Measurements from ENCODE around the gene SCRN1. TPM values are rescaled to one million over a fixed set of nuclear protein-coding genes. Genes with fewer than 3 reads are reported as not detected.

Gene SCRN1
- total and polyA plus RNA-seq, 9 donors: 23.4 to 84.0 (median 63.3) TPM

DNA sequence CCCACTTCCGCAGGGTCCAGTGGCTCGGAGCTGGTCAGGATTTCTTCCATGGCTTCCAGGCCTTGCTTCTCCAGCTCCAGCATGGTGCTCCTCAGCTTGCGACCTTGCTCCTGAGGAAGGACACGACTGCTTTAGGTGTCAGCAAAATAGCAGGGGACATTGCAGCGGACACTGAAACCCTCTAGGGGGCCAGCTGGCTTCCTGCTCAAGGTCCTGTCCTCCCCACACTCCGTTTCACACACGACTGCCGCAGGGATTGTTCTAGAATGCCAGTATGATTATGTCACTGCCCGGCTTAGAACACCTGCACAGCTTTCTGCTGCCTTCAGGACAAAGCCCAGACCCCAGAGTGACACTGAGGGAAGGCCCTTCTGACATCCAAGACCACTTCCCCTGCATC is 65.6 kb downstream of the SCRN1 start:
- H3K36me3 ChIP-seq: no peaks in the 10 kb centered on the region
- intact Hi-C loops (cut with DNase I): loop anchor here in 3 of 4 donors (5.0 to 10.0 kb wide), 4 partner anchors 112 to 172 kb away; no protein-coding TSS in a partner anchor

GRCh38 chr7:29922921-29923700 is 66.5 kb downstream of the SCRN1 start:
- H3K4me1 ChIP-seq (ENCODE audit: insufficient read depth): no peaks in the 10 kb centered on the region
- H3K27ac ChIP-seq: no peak overlapping the region
- H3K4me3 ChIP-seq: no peak overlapping the region
- H3K36me3 ChIP-seq: no peaks in the 10 kb centered on the region
- intact Hi-C loops (cut with DNase I): loop anchor here in 3 of 4 donors (5.0 to 10.0 kb wide), 4 partner anchors 111 to 171 kb away; no protein-coding TSS in a partner anchor
- DNase-seq: no peak
- no peaks in the 10 kb centered on the region for H3K27me3 ChIP-seq
- H3K9me3 ChIP-seq: no peaks in the 10 kb centered on the region
- TF ChIP-seq POLR2A (IDR thresholded peaks at IDR 0.05) (no peak), EP300 (IDR thresholded peaks at IDR 0.05) (no peak)
- TF ChIP-seq, protein P1, sequence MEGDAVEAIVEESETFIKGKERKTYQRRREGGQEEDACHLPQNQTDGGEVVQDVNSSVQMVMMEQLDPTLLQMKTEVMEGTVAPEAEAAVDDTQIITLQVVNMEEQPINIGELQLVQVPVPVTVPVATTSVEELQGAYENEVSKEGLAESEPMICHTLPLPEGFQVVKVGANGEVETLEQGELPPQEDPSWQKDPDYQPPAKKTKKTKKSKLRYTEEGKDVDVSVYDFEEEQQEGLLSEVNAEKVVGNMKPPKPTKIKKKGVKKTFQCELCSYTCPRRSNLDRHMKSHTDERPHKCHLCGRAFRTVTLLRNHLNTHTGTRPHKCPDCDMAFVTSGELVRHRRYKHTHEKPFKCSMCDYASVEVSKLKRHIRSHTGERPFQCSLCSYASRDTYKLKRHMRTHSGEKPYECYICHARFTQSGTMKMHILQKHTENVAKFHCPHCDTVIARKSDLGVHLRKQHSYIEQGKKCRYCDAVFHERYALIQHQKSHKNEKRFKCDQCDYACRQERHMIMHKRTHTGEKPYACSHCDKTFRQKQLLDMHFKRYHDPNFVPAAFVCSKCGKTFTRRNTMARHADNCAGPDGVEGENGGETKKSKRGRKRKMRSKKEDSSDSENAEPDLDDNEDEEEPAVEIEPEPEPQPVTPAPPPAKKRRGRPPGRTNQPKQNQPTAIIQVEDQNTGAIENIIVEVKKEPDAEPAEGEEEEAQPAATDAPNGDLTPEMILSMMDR (IDR thresholded peaks at IDR 0.05): no peak
- WGBS, 3 donors: 61 to 91% (median 84%) methylated on average over 7 of the region's 7 CpGs

More for the DNA sequence above, 65.6 kb downstream of the SCRN1 start:
- WGBS, 3 donors: 75 to 81% (median 76%) methylated on average over 9 of the region's 9 CpGs
- no peak for DNase-seq
- Histone ChIP-seq H3K27me3 (no peaks in the 10 kb centered on the region), H3K27ac (no peak overlapping the region), H3K9me3 (no peaks in the 10 kb centered on the region), H3K4me3 (no peak overlapping the region), H3K4me1 (ENCODE audit: insufficient read depth) (no peaks in the 10 kb centered on the region)
- TF ChIP-seq EP300 (IDR thresholded peaks at IDR 0.05): no peak
- no peak for TF ChIP-seq POLR2A (IDR thresholded peaks at IDR 0.05)
- TF ChIP-seq, protein P1 (IDR thresholded peaks at IDR 0.05): no peak

- intact Hi-C loops (cut with DNase I): loop anchor here in 3 of 4 donors (5.0 to 10.0 kb wide), 4 partner anchors 109 to 169 kb away; no protein-coding TSS in a partner anchor
- WGBS, 3 donors: 52 to 57% (median 56%) methylated on average over 4 of the region's 4 CpGs
Observed at GRCh38 chr7:29921404-29922010, 68.1 kb downstream of the SCRN1 start.

DNA sequence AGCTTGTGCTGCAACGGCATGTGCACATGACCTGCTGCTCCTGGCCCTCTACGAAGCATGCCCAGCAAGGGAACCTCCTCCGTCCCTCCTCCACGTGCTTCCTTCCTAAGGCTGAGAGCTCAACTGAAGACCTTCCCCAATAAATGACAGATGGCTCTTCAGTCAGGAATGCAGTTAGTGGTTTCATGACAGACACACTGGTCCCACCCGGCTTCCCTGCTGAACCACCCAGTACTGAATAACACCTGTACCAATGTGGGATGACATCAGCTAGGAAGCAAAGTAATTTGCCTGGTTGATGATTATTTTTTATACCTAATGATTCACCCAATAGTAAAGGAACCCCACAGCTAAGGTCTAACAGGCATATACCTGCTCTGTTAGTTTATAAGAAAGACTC is 69.1 kb downstream of the SCRN1 start:
- no peaks in the 10 kb centered on the region for H3K36me3 ChIP-seq
- H3K9me3 ChIP-seq: no peaks in the 10 kb centered on the region
- no peaks in the 10 kb centered on the region for H3K4me1 ChIP-seq (ENCODE audit: insufficient read depth)
- intact Hi-C loops (cut with DNase I): loop anchor here in 3 of 4 donors (5.0 to 10.0 kb wide), 4 partner anchors 108 to 168 kb away; no protein-coding TSS in a partner anchor
- no peaks in the 10 kb centered on the region for H3K27me3 ChIP-seq
- TF ChIP-seq EP300 (IDR thresholded peaks at IDR 0.05) (no peak), POLR2A (IDR thresholded peaks at IDR 0.05) (no peak)
- TF ChIP-seq, protein P1 (IDR thresholded peaks at IDR 0.05): no peak
- no peak overlapping the region for H3K4me3 ChIP-seq
- H3K27ac ChIP-seq: no peak overlapping the region
- WGBS, 3 donors: 50 to 72% (median 71%) methylated on average over 5 of the region's 5 CpGs
- no peak for DNase-seq

More at GRCh38 chr7:29921404-29922010, 68.1 kb downstream of the SCRN1 start:
- DNase-seq: peak in 1 of 5 donors; percentile 56
- TF ChIP-seq EP300 (IDR thresholded peaks at IDR 0.05): no peak
- TF ChIP-seq, protein P1 (IDR thresholded peaks at IDR 0.05): peak; percentile 67 to 84 (median 81)
- Histone ChIP-seq H3K4me1 (ENCODE audit: insufficient read depth) (no peaks in the 10 kb centered on the region), H3K36me3 (no peaks in the 10 kb centered on the region), H3K27ac (no peak overlapping the region), H3K27me3 (no peaks in the 10 kb centered on the region), H3K9me3 (no peaks in the 10 kb centered on the region), H3K4me3 (no peak overlapping the region)

All from ovary (tissue), 9 donors.